NCI-H446 (cell line): ENCODE data around the gene ZNF280C.
"Not testable (repeated sequence)": the region's sequence is repeated elsewhere in the genome, so short reads cannot be mapped to it uniquely, and the experiment has no call there.

Source experiments
- DNase-seq, 2 experiments: peaks; one replicate each; lab custom pipeline; 2025; lab: John Stamatoyannopoulos, UW

Gene ZNF280C

DNA sequence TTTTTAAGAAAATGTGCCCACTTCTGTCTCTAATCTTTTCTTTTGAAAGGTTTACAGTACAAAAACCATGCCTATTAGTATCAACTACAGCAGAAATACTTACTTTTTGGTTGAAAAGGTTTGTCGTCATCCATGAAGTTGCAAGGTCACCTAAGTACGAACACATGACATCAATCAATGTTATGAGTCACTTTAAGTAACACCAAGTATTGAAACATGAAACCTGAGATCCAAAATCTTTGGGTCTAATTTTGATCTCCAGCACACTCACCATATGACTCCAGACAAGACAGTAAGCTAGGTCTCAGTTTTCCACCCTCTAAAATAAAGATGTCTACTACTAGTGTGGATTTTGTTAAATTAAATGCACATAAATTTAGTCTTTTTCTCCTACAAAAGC, 8.4 kb downstream of the ZNF280C start:
- DNase-seq: no peak

GRCh38 chrX:130253916-130254315, 14.8 kb downstream of the ZNF280C start:
- DNase-seq: no peak

DNA sequence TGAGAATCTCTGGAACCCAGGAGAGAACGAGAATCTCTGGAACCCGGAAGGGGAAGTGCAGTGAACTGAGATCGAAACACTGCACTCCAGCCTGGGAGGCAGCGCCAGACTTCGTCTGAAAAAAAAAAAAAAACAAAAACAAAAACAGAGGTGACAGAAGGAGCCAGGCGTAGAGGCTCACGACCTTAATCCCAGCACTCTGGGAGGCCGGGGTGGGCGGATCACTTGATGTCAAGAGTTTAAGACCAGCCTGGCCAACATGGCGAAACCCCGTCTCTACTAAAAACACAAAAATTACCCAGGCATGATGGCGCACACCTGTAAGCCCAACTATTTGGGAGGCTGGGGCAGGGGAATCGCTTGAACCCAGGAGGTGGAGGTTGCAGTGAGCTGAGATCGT, 17.0 kb downstream of the ZNF280C start:
- no peak for DNase-seq

- DNase-seq: no peak
Measured at GRCh38 chrX:130247996-130248395, 20.7 kb downstream of the ZNF280C start.

DNA sequence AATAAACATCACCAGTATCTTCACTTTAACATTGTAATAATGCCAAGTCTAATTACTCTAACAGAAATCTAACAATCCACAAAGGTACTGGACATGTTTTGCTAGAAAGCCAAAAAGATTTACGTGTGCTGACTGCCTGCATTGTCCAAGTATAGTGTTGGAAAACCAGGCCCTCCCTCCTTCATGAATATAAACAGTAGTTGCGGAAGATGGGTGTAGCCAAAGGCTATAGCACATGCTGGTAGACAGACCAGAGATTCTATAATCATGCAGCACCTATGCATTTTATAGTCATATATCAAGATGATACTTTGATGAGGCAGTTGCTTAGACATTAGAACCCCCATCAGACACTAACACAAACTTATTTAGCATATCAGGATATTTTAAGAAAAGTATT, 22.6 kb downstream of the ZNF280C start:
- no peak for DNase-seq

- DNase-seq: no peak
Measured at GRCh38 chrX:130245441-130245840, 23.3 kb downstream of the ZNF280C start.

DNA sequence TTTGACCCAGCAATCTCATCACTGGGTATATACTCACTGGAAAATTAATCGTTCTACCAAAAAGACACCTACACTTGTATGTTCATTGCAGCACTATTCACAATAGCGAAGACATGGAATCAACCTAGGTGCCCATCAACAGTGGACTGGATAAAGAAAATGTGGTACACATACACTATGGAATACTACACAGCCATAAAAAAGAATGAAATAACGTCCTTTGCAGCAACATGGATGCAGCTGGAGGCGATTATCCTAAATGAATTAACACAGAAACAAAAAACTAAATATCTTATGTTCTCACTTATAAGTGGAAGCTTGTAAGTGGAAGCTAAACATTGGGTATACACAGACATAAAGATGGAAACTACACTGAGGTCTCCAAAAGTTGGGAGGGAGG, 37.5 kb downstream of the ZNF280C start:
- DNase-seq: not testable (repeated sequence)

GRCh38 chrX:130228871-130229270, 39.8 kb downstream of the ZNF280C start:
- DNase-seq: no peak

DNA sequence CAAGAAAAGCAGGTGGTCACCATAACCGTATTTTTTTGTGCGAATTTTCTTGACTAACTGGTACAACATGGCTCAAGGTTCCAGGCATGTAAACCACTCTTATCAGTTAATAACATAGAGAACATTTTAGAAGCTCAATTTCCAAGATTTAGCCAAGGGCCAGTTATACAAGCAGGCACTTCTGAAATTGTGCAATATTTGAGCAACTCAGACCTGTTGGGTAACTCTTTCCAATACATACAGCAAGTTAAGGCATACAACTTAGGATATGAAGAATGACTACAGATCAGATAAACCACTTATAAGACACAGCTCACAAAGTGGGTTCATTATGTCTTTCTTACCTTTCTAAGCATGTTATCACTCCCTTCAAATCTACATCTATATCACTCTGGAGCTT, 43.9 kb downstream of the ZNF280C start:
- no peak for DNase-seq

DNA sequence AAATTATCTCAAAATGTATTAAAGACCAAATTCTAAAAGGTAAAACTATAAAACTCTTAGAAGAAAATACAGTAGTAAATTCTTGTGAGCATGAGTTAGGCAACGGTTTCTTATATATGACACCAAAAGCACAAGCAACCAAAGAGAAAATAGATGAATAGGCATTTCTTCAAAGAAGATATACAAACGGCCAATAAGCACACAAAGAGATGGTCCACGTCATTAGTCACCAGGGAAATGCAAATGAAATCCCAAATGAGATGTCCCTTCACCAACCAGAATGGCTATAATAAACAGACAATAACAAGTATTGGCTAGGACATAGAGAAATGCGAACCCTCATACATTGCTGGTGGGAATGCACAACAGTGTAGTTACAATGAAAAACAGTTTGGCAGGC, 52.4 kb downstream of the ZNF280C start:
- DNase-seq: no peak

GRCh38 chrX:130213376-130213775, 55.3 kb downstream of the ZNF280C start:
- no peak for DNase-seq

DNA sequence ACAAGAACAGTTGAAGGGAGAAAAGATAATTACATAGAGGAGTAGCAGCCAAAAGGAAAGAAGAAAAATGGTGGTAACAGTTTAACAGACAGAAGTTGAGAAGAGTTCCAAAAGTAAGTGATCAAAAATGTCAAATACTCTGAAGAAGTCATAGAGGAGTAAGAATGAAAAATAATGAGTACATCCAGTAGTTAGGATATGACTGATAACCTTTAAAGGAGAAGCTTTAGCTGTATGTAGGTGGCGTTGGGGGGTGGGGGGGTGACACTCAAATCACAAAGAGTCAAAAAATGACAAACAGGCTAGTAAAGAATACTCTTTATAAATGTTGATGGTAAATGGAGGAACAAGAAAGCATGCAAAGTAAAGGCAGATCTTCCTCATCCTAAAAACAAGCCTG, 56.3 kb downstream of the ZNF280C start:
- no peak for DNase-seq

- no peak for DNase-seq
Measured at GRCh38 chrX:130211415-130212186, 57.1 kb downstream of the ZNF280C start.

DNA sequence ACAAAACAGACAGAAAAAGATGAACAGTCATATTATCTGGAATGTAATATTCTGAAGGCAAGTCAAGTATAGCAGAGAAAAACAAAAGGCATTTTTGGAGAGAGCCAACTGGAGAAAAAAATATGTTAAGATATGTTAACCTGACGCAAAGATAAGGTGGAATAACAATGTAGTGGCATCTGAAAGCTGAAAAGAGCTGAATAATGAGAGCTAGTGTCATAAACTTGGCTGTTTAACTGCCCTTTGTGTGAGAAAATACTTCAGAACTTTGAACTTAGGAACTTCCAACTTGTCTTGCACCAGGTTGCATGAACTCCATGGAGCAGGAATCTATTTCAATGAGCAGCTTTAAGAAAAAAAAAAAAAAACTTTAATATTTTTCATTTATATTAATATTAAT, 64.1 kb downstream of the ZNF280C start:
- DNase-seq: no peak

- DNase-seq: no peak
Measured at GRCh38 chrX:130197464-130197863, 71.2 kb downstream of the ZNF280C start.

DNA sequence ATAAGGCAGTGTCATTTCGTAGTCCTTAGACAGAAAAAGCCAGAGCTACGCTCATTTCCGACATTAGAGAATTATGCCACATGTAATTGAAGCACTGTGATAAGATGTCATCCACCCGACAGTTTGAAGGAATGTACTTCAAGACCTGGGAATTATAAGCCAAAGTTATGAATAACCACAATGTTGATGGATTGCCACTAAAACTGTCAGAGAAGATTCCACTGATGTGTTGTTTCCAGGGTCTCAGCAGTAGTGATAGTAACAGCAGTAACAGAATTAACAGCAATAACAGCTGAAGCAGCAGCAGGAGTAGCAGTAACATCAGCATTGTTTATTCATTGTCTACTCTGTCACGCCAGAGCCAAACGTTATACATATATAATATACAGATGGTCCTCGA, 72.2 kb downstream of the ZNF280C start:
- no peak for DNase-seq

DNA sequence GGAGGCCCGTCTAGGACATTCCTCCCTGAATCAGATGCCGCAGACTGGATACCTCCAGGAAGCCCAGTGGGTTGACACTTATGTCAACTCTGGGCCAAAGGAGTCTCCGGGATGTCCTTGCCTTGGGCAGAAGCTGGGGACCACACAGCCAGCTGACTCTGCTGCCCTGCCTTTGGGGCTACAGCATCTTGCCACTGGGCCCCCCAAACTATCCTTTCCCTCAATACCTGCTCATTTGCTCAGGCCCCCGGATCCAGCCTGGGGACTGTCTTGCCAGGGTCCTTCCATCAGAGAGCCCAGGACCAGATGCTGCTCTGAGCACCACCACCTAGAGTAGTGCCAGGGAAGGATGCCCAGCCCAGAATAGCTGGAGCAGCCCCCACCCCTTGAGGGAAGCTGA, 77.9 kb downstream of the ZNF280C start:
- no peak for DNase-seq

DNA sequence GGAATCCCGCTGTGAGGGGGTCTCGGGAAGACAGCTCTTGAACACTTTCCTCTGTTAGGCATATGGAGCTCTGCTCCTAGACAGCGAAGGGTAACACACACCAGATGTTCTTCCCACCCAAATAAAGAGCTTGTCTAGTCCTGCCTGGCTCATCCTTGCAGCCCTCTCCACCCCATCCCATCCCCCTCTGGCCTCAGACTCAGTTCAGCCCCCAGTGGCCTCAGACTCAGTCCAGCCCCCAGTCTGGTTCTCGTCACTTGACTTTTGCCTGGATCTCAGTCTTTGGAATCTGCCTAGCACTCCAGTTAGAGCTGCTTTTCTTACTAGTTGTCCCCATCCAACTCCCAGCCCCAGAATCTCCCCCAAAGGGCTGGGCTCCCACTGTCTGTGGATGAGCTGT, 82.0 kb downstream of the ZNF280C start:
- no peak for DNase-seq

GRCh38 chrX:130184857-130185256, 83.8 kb downstream of the ZNF280C start:
- no peak for DNase-seq

DNA sequence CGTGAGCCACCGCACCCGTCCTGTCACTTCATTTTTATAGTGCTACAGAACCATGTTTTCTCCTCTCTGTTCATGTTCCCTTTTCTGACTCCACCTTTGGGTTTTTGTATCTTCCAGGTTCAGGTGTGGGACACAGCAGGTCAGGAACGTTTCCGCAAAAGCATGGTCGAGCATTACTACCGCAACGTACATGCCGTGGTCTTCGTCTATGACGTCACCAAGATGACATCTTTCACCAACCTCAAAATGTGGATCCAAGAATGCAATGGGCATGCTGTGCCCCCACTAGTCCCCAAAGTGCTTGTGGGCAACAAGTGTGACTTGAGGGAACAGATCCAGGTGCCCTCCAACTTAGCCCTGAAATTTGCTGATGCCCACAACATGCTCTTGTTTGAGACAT, 84.5 kb downstream of the ZNF280C start:
- no peak for DNase-seq

DNA sequence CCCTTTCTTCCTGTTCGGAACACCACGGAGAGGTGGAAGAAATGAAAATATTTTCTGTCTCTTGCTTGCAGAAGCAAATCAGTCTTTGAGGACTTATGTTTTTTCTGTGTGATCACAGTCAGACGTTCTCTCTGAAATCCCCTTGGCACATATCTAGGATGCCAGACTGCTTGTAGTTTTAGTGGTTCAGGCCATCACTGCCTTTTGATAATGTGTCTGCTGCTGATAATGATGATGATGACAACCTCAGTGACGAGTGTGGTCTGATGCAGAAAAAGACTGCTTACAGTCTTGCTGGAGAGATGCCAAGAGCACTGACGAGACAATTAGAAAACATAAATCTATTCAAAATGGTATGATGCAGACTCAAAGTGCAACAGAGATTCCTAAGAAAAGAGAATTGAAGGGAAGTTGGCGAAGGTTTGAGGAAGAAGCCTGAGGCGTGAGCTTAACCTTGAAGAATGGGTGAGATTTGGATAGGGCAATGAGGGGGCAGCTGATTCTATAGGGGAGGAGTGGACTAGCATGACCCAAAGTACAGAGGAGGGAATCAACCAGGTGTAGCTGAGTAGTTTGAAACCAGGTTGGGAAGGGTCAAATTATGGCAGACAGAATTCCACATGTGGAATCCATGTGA, 89.0 kb downstream of the ZNF280C start:
- no peak for DNase-seq

GRCh38 chrX:130179170-130179569, 89.5 kb downstream of the ZNF280C start:
- DNase-seq: no peak

DNA sequence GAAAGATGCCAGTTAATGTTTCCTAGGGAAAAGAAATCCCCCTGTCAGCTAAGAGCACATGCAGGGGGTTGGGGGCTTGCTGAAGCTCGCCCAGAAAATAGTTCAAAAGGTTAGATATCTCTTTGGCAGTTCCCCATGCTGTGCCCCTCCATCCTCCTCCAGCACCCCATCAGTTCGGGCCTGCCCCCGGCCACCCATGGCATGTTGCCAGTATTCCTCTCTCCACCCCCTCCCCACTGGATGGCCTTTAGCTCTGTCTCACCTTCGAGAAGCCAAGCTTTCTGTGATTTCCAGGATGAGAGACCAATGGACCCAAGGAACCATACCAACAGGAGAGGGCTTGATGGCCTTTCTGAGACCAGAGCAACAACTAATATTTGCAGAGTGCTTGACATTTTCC, 91.8 kb downstream of the ZNF280C start:
- no peak for DNase-seq

DNA sequence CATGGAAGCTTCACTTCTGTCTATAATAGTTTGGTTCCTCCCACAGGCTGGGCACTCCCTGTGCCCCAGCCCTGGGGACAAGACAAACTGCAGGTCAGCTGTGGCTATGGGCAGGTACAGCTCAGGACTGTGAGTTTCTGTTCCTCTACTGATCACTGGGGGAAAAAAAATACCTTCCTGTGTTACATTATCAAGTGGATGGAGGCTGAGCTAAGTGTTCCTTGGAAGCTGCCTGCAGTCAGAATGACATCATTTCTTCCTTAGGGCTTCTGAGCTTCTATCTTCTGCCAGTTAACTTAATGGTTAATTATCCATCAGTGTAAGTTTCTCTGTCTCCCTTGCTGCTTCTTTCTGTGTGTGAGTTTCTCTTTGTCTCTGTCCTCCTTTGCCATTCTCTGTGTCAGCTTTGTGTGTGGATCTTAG, 92.3 kb downstream of the ZNF280C start:
- DNase-seq: no peak
